GM12874 (cell line): ENCODE results near the gene PPP2R2C.

ENCODE experiments used
- TF ChIP-seq, protein P1 (sequence below): IDR thresholded peaks from 2 replicates; pipeline ENCODE4 v1.5.1; 2011; ENCODE audit warnings: low read depth, mild to moderate bottlenecking, control low read depth, low read length, moderate library complexity; ENCODE audit not compliant: insufficient read depth

The PPP2R2C gene

DNA sequence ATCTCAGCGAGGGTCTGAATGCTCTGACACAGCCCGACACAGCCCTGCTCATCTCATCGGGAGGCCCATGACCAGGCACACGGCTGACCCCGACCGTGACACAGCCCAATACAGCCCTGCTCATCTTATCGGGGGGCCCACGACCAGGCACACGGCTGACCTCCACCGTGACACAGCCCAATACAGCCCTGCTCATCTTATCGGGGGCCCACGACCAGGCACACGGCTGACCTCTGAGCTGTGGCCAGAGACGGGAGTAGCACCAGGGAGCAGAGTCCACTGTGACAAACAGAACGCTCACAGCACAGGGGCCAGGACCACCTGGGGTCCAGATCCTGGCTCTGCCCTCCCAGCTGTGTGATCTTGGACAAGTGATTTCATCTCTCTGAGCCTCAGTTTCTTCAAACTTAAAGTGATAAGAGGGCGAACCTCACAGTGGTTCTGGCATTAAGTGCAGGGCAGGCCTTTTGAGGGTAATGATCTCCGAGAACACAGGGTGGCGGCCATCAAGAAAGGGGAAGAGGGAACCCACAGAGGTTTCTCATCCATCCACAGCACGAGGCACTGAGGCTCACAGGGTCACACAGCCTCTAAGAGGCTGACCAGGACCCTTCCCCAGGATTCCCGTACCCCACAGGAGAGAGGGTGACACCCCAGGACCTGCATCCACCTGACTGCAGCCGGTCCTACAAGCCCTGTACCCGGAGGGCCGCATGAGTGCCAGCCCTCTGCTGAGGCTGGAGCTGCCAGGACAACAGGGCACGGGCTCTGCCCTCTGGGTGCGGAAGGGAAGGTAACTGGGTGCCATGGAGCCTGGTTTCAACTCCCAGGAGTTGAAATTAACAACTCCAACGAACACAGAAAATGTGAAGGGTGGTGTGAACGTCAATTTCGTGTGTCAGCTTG lies 142.7 kb downstream of the PPP2R2C start:
- TF ChIP-seq, protein P1, sequence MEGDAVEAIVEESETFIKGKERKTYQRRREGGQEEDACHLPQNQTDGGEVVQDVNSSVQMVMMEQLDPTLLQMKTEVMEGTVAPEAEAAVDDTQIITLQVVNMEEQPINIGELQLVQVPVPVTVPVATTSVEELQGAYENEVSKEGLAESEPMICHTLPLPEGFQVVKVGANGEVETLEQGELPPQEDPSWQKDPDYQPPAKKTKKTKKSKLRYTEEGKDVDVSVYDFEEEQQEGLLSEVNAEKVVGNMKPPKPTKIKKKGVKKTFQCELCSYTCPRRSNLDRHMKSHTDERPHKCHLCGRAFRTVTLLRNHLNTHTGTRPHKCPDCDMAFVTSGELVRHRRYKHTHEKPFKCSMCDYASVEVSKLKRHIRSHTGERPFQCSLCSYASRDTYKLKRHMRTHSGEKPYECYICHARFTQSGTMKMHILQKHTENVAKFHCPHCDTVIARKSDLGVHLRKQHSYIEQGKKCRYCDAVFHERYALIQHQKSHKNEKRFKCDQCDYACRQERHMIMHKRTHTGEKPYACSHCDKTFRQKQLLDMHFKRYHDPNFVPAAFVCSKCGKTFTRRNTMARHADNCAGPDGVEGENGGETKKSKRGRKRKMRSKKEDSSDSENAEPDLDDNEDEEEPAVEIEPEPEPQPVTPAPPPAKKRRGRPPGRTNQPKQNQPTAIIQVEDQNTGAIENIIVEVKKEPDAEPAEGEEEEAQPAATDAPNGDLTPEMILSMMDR, result no peak

DNA sequence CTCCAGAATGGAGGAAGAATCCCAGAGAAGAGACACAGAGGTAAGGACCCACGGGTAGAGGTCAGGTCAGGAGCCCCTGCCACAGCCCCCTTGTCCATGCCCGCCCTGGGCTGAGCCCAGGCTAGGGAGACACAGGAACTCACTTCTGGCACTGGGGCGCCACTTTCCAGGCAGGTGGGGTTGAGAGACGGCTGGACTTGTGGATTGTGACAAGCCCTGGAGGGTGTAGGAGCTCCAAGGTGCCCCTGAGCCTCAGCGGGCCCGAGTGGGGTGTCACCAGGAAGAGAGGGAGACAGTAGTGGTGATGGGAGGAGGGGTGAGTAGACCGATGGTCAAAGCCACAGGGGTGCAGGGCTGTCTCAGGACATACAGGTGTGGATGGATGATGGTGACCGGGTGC lies 143.9 kb downstream of the PPP2R2C start:
- TF ChIP-seq, protein P1, result no peak

DNA sequence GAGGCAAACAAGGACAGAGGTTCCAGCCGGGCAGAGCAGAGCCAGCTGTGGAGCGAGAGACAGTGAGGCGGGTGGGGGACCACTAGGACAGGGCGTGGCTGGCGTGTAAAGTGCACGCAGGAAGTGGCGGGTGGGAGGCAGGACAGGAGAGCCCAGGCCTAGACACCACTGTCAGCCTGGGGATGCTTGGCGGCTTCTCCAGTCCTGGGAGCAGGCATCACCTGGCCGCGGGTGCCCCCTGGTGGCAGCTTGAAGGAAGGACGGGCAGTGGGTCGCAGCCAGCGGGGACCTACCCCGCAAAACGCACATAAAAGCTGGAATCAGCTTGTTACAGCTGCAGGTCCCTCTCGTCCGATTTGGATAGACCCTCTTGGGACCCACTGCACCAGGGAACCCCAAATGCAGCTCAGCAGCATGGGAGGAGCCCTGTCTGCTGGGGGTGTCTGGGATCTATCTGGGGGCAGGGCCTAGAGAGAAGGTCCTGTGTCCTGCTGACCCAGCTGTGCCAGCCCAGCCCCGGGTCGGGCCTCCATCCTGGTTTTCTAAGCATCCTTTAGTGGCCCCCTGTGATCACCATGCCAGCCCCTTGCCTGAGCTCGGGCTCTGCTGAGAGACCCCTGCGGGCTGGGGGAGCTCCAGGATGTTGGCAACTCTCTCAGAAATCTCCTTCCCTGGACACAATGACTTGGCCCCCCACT lies 145.0 kb downstream of the PPP2R2C start:
- TF ChIP-seq, protein P1, result peak; percentile 92

DNA sequence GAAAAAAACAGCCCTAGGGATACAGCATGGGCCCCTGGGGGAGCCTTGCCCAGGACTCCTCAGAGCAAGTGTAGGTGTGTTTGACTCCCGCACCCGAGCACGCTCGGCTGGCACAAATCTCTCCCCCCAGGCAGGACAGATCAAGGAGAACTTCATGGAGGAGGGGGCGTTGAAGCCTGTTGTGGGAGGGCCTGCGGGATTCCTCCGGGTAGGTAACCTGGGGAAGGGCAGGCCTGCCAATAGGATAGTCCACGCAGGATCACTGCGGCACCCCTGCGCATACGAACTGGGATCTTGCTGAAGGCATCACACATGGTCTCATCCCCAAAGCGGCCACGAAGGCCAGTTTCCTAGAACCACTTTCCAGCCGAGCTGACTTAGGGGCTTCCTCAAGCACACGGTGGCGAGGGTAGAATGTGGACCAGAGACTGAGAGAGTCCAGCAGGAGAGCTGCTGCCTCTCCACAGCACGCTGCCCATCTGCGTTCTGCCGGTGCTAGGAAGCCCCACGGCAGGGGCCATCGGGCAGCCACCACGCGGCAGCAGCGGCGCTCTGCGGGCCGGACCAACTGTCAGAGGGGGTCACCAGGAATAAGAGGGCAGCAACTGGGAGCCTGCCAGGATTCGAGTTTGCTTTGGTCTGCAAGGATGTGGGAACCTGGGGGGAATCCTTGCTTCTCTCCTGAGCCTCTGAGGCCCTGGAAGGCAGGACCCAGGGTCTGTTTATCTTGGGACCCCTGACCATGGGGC lies 145.9 kb downstream of the PPP2R2C start:
- TF ChIP-seq, protein P1, result no peak

DNA sequence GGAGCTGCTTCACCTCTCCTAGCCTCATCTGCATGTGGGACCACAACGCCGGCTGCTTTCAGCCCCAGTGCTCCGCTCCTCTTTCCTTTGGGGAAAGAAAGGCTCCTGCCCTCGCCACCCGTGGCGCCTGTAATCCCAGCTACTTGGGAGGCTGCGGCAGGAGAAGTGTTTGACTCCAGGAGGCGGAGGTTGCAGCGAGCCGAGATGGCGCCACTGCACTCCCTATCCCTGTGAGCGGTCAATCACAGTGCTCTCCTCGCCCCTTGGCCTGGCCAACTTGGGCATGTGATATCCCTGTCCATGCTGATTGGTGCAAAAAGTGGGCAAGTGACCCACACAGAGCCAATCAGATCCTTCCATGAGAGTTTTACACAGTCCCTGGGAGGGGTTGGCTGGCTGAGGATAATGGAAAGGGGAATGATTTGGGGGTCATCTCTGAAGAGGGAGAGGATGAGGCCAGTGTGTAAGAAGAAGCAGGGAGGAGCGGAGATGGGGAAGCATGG lies 146.6 kb downstream of the PPP2R2C start:
- TF ChIP-seq, protein P1, result no peak

DNA sequence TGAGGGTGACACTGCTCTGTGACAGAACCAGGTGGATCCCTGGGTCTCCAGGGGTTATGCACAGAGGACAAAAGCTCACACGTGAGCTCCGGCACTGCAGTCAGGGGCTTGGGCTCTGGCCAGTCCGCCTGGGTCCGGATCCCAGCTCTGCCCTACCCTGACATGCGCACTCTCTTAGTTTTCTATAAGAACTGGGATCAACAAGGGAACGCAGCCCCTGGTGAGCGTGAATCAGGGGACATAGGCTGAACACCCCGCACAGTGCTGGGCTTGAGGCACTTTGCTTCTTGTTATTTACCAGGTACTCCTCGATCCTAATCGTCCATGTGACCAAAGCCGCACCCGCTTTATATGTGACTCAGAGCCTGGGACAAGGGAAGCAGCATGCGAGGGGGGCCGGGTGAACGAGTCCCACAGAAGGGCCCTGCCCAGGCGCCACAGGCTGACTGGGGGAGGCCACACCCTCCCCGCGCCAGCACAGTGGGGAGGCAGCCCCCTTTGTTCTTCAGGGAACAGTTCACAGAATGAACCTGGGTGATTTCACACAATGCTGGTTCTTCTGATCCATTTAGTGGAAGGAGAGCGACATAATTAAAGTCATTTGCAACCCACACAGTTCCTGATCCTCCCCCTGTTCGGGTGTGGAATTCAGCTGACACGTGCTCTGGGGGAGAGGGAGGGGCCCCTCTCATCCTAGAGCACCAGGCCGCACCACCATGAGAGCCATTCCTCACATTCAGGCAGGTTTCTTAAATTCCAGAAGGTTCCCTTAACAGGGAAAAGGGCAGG lies 147.2 kb downstream of the PPP2R2C start:
- TF ChIP-seq, protein P1, result no peak
